T-helper 17 cell (primary cell): ENCODE measurements around the gene SV2B. TPM values are rescaled to one million over a fixed set of nuclear protein-coding genes. Genes with fewer than 3 reads are reported as not detected.

Experiments
- ATAC-seq: fragments of 150-1000 bp; cut with Tn5 transposase; 2 replicates; pipeline ENCODE4 v1.10.0; 2021; ENCODE audit warnings: mild to moderate bottlenecking, moderate library complexity
- DNase-seq, 3 donors: peaks; one replicate each; pipeline versions ENCODE4 v3.0.0 to v3.0.0-alpha.2; 2020 to 2021
- H3K9me3 ChIP-seq: one replicate; pipeline ENCODE4 v1.7.0; 2013; ENCODE audit warnings: low read length, mild to moderate bottlenecking; ENCODE audit not compliant: control insufficient read depth, poor library complexity, severe bottlenecking
- H3K27ac Mint-ChIP-seq: one replicate; pipeline ENCODE4 v1.8.0; 2022; ENCODE audit warnings: mild to moderate bottlenecking, moderate library complexity, mixed read lengths
- H3K27me3 Mint-ChIP-seq: one replicate; pipeline ENCODE4 v1.8.0; 2022; ENCODE audit warnings: mixed read lengths
- H3K36me3 Mint-ChIP-seq: one replicate; pipeline ENCODE4 v1.8.0; 2022; ENCODE audit warnings: low read depth, mixed read lengths
- H3K4me1 Mint-ChIP-seq: one replicate; pipeline ENCODE4 v1.8.0; 2022; ENCODE audit warnings: mild to moderate bottlenecking, mixed read lengths
- H3K4me3 Mint-ChIP-seq: one replicate; pipeline ENCODE4 v1.8.0; 2022; ENCODE audit warnings: mild to moderate bottlenecking, moderate library complexity, mixed read lengths
- total RNA-seq, 4 donors: library from RNA in 2 of 4; stranded (reverse) in 2 of 4; gene quantifications; one replicate each; pipeline ENCODE4 v1.2.3 and lab custom pipeline; 2022 to 2026

SV2B gene
- total RNA-seq, 2 donors from 2014 or later, result 0.10 TPM; not detected in 1

- H3K4me3 Mint-ChIP-seq, result no peak overlapping the region
These were observed 96.1 kb downstream of the SV2B start for GRCh38 chr15:91196127-91196526.

GRCh38 chr15:91196768-91197167 lies 96.7 kb downstream of the SV2B start:
- ATAC-seq (no peak), DNase-seq (no peak)
- H3K9me3 ChIP-seq, result no peaks in the 10 kb centered on the region
- H3K4me3 Mint-ChIP-seq, result no peak overlapping the region
- no peaks in the 10 kb centered on the region for H3K4me1 Mint-ChIP-seq
- no peak overlapping the region for H3K27ac Mint-ChIP-seq
- H3K27me3 Mint-ChIP-seq, result peaks cover 63% of the 10 kb centered on the region
- peaks cover 3% of the 10 kb centered on the region for H3K36me3 Mint-ChIP-seq

More at GRCh38 chr15:91196127-91196526, 96.1 kb downstream of the SV2B start:
- H3K4me1 Mint-ChIP-seq, result no peaks in the 10 kb centered on the region
- H3K9me3 ChIP-seq, result no peaks in the 10 kb centered on the region
- H3K27ac Mint-ChIP-seq, result no peak overlapping the region
- ATAC-seq (no peak), DNase-seq (no peak)
- H3K27me3 Mint-ChIP-seq, result peaks cover 62% of the 10 kb centered on the region
- H3K36me3 Mint-ChIP-seq, result no peaks in the 10 kb centered on the region

DNA sequence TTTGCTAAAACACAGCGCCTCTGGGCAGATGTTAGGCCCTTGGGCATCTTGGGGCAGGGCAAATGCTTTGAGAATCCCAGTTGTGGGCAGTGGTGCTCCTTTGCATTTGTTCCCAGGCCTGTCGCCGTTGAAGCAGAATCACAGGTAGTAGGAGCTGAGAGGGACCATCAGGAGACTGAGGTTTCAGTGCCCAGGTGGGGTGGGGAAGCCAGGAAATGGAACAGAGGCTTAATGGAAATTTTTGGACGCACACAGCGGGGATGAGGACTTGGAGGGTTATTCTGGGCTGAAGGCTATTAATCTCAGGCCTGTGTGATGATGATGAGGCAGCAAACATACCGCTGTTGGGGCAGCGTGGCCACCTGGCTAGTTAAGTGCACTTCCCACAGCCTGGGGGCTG lies 99.5 kb downstream of the SV2B start:
- Mint-ChIP-seq H3K36me3 (peaks cover 4% of the 10 kb centered on the region), H3K27me3 (peaks cover 42% of the 10 kb centered on the region), H3K4me1 (no peaks in the 10 kb centered on the region), H3K4me3 (no peak overlapping the region), H3K27ac (no peak overlapping the region)
- no peak for DNase-seq
- no peaks in the 10 kb centered on the region for H3K9me3 ChIP-seq
- no peak for ATAC-seq

DNA sequence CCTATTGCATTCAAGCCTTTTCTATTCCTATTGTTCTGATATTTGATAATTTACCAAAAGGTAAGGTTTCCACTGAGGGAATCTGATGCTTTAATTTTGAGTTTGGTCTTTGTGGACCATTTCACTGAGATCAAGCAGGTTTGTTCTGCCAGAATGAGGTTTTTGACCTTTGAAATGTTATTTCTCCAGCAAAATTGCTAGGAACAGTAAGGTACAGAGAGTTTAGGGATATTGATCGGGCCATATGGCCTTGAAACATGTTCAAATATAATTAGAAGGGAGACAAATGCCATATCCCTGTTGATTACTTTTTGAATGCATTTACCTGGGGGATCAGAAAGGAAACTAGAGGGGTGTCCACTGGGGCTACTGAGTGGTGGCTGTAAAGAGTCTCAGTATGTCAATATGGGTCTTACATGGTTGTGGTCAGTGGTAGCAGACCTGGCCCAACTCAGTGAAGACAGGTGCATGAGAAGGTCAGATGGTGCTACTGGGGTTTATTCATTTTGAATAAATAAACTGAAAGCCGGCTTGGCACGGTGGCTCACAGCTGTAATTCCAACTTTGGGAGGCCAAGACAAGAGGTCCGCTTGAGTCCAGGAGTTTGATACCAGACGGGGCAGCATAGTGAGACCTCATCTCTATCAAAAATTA lies 100.2 kb downstream of the SV2B start:
- ATAC-seq (no peak), DNase-seq (no peak)
- H3K4me3 Mint-ChIP-seq, result no peak overlapping the region
- no peak overlapping the region for H3K27ac Mint-ChIP-seq
- no peaks in the 10 kb centered on the region for H3K4me1 Mint-ChIP-seq
- peaks cover 4% of the 10 kb centered on the region for H3K36me3 Mint-ChIP-seq
- no peaks in the 10 kb centered on the region for H3K9me3 ChIP-seq
- peaks cover 38% of the 10 kb centered on the region for H3K27me3 Mint-ChIP-seq

DNA sequence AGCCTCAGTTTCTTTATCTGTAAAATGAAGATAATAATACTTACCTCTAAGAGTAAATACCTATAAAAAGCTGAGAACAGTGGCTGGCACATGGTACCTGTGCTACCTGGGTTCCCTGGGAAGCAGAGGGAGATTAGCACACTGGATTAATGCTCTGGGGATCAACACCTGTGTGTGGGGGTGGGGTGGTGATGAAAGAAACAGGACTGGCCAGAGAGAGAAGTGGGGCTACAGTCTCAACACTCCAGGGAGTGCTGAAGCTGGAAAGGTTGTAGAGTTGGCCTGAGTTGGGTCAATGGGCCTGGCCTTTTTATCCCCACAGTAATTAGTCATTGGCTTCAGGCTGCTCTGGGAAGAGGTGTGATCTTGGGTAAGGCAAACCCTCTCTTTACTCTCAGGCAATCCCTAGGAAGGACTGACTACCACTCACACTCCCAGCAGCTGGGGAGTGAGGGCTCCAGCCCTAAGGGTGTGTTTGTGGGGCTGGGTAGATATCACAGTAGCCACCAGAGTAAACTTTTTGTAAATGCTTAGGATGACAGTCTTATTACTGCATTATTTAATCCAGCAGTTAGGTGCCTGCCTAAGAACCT lies 102.5 kb downstream of the SV2B start:
- H3K9me3 ChIP-seq, result no peaks in the 10 kb centered on the region
- Mint-ChIP-seq H3K4me3 (no peak overlapping the region), H3K36me3 (peaks cover 5% of the 10 kb centered on the region), H3K4me1 (no peaks in the 10 kb centered on the region), H3K27me3 (peaks cover 47% of the 10 kb centered on the region), H3K27ac (no peak overlapping the region)
- DNase-seq (no peak), ATAC-seq (no peak)

DNA sequence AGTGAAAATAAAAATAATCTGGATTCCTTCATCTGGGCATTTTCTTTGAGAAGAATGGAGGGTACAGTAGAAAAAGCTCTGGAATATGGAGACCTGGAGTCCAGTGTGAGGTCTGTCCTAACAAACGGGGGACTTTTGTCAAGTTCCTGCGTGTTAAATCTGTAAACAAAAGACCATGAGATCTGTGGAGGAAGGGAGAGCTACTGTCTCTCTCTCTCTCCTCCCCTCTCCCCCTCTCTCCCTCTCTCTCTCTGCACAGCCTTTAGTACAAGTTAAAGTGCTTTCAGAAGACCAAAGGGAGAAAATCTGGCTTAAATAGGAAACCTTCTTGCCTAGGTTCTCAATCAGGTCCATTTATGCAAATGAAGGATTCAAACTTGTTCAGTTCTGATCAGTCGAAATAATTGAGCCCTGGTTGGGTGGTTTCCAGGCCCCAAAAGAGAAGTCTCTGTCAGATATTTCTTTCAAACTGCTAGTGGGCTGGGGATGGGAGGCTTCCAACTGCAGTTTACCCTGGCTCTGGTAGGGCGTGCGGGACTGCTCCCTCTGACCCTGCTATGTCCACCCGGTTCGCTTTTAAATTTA lies 103.7 kb downstream of the SV2B start:
- Mint-ChIP-seq H3K27me3 (peaks cover 58% of the 10 kb centered on the region), H3K4me1 (no peaks in the 10 kb centered on the region), H3K36me3 (peaks cover 5% of the 10 kb centered on the region), H3K4me3 (no peak overlapping the region), H3K27ac (no peak overlapping the region)
- H3K9me3 ChIP-seq, result no peaks in the 10 kb centered on the region
- DNase-seq, result no peak
- no peak for ATAC-seq

DNA sequence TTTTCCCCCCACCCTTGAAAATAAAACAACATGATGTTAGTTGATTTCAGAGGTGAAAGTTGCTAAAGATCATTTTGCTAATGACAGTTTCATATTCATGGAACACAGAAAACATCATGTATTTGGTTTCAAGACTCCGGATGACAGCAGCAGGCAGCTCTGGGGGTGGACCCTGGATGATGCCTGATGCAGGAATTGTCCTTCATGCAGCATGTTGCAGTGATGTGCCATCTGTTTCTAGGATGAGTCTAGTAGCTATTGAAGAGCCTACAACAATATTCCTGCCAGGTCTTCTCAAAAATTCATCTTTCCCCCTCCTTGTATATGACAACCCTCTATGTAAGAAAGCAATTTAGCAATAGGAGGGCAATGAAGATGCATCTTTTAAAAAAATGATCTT lies 108.3 kb downstream of the SV2B start:
- Mint-ChIP-seq H3K36me3 (peaks cover 8% of the 10 kb centered on the region), H3K27ac (no peak overlapping the region), H3K4me3 (no peak overlapping the region), H3K27me3 (peaks cover 57% of the 10 kb centered on the region), H3K4me1 (no peaks in the 10 kb centered on the region)
- no peaks in the 10 kb centered on the region for H3K9me3 ChIP-seq
- ATAC-seq, result no peak
- DNase-seq, result no peak

DNA sequence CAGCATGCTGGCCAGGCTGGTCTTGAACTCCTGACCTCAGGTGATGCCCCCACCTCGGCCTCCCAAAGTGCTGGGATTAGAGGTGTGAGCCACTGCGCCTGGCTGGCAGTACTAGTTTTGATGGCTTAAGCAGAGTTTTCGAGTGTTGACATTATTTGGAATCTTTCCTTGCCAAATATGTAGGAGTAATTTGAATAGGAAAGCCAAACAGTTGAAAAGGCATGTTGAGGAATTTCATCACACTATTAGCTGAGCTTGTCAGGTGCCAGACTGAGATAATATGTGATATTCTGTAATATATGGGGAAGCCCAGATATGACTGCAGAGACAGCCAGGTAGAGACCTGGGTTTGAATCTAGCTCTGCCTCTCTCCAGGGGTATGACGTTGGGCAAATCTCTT lies 109.3 kb downstream of the SV2B start:
- no peak for ATAC-seq

DNA sequence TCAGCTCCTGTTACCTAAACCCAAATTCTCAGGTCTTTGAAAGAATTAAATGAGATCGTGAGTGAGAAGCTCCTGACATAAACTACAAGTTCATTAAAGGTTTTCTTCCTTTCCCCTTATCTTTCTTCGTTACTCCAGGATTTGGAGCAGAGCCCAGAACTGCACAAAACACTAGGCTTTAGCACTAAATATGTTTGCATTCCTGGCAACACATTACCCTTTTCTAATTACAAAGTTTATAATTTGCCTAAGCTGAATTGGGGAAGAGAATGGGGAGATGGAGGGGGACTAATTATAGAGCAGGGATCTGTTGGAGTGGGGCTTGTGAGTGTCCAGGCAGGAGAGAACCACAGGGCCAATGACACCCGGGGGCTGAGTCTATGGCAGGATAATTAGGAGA lies 109.7 kb downstream of the SV2B start:
- Mint-ChIP-seq H3K4me1 (no peaks in the 10 kb centered on the region), H3K27ac (no peak overlapping the region), H3K27me3 (peaks cover 54% of the 10 kb centered on the region), H3K36me3 (peaks cover 8% of the 10 kb centered on the region), H3K4me3 (no peak overlapping the region)
- ATAC-seq, result no peak
- H3K9me3 ChIP-seq, result no peaks in the 10 kb centered on the region
- no peak for DNase-seq

More for the DNA sequence above, 109.3 kb downstream of the SV2B start:
- no peaks in the 10 kb centered on the region for H3K9me3 ChIP-seq
- Mint-ChIP-seq H3K27ac (no peak overlapping the region), H3K4me3 (no peak overlapping the region), H3K36me3 (peaks cover 8% of the 10 kb centered on the region), H3K4me1 (no peaks in the 10 kb centered on the region), H3K27me3 (peaks cover 57% of the 10 kb centered on the region)
- no peak for DNase-seq

DNA sequence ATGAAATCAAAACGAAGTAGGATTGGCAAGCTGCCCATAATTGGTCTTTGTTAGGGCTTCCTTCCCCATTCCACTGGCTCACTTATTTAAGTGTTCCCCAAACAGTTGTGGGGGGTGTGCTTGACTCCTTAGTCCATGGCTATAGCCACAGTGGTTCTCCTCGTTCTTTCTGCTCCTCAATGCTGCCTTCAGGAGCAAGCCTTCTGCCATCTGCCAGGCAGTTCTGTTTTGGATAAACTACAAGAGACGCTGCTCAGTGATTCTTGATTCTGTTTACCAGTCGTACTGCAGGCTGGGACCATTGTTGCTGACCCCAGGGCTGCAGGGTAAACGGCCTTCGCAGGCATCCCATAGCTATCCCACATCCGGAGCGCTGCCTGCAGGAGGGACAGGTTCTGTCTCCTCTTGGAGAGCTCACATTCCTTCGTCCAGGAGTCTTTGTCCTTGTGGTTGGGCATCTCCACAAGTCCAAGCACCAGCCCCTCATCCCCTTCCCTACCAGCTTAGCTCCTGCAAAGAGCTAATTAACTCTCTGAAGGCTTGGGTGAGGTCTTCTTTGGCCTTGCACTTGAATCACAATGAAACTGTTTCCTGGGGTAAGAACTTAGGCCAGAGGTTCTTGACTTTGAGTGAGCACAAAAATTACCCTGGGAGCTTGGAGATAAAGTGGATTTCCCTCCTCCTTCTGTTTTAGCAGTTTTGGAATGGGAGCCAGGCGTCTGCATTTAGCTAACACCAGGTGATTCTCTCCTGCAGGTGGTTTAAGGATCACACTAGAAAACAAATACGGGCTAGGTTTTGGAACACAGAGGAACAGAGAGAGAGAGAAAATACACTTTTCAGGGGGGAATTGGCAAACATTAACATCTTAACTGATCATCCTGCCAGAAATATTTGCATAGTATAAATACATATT lies 114.9 kb downstream of the SV2B start:
- Mint-ChIP-seq H3K4me1 (peaks cover 2% of the 10 kb centered on the region), H3K27me3 (peaks cover 41% of the 10 kb centered on the region), H3K4me3 (no peak overlapping the region), H3K27ac (no peak overlapping the region), H3K36me3 (peaks cover 4% of the 10 kb centered on the region)
- ATAC-seq (no peak), DNase-seq (no peak)
- H3K9me3 ChIP-seq, result no peaks in the 10 kb centered on the region

DNA sequence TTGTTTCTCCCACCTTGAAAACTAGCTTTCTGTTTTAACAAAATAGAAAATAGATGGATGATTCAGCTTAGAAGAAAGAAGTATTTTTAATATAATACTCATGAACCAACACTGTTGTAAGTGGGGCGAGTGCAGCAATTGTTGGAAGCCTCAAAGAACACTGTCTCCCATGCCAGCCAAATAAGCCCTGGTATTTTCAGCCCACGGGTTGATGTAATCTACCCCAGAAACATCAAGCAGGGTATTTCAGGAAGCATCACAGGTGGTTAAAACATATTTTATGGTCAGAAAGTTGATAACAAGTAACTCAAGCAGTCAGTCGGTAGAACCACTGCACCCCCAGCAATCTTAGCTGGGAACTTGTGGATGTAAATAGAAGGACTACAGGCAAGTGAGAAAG lies 115.9 kb downstream of the SV2B start:
- Mint-ChIP-seq H3K4me1 (peaks cover 2% of the 10 kb centered on the region), H3K27me3 (peaks cover 38% of the 10 kb centered on the region), H3K4me3 (no peak overlapping the region), H3K27ac (no peak overlapping the region), H3K36me3 (no peaks in the 10 kb centered on the region)
- H3K9me3 ChIP-seq, result no peaks in the 10 kb centered on the region
- ATAC-seq (no peak), DNase-seq (no peak)

DNA sequence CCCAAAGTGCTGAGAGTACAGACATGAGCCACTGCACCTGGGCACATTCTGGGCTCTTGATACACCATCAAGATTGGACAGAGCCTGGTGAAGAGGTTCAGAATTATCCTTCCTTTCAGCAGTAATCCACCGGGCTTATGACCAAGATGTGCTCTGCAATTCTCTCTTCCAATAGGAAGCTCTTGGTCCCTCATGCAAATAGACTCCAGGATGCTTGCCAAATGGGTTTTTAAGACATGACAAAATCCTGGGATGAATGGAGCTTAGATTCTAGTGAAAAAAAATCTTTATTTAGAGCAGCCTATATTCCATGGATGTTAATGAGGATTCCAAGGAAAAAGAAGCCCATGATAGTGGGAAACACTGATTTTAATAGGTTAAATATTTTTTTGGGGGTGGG lies 119.1 kb downstream of the SV2B start:
- Mint-ChIP-seq H3K4me1 (peaks cover 4% of the 10 kb centered on the region), H3K27me3 (peaks cover 59% of the 10 kb centered on the region), H3K4me3 (no peak overlapping the region), H3K27ac (no peak overlapping the region), H3K36me3 (no peaks in the 10 kb centered on the region)
- DNase-seq (no peak), ATAC-seq (no peak)
- no peaks in the 10 kb centered on the region for H3K9me3 ChIP-seq

DNA sequence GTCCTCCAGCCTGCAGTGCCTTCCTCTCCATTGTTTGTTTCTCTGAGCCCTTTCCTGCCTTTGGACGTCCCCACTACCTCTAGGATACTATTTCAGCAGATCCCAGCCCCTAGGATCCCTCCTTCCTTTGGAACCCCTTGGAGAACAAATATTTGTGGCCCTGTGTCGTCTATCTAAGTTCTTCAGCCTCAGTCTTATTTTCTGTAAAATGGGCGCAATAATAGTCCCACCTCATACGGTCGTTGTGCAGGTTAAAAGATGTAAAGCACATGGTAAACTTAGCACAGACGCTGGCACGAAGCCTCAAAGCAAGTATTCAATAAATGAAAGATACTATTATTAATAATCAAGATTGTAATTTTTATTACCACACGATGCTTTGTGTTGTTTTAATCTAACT lies 122.0 kb downstream of the SV2B start:
- no peaks in the 10 kb centered on the region for H3K9me3 ChIP-seq
- Mint-ChIP-seq H3K27me3 (peaks cover 74% of the 10 kb centered on the region), H3K27ac (no peak overlapping the region), H3K4me3 (no peak overlapping the region), H3K4me1 (peaks cover 5% of the 10 kb centered on the region), H3K36me3 (no peaks in the 10 kb centered on the region)
- ATAC-seq, result no peak
- no peak for DNase-seq
